CD4-positive, alpha-beta T cell treated with Interleukin-4 for 4 hours (primary cell): ENCODE measurements around the gene IFT57.
"Not testable (repeated sequence)": the region's sequence is repeated elsewhere in the genome, so short reads cannot be mapped to it uniquely, and the experiment has no call there.

Source experiments
- DNase-seq: peaks from one replicate; pipeline ENCODE4 v3.0.0-alpha.2; 2020

Gene IFT57

DNA sequence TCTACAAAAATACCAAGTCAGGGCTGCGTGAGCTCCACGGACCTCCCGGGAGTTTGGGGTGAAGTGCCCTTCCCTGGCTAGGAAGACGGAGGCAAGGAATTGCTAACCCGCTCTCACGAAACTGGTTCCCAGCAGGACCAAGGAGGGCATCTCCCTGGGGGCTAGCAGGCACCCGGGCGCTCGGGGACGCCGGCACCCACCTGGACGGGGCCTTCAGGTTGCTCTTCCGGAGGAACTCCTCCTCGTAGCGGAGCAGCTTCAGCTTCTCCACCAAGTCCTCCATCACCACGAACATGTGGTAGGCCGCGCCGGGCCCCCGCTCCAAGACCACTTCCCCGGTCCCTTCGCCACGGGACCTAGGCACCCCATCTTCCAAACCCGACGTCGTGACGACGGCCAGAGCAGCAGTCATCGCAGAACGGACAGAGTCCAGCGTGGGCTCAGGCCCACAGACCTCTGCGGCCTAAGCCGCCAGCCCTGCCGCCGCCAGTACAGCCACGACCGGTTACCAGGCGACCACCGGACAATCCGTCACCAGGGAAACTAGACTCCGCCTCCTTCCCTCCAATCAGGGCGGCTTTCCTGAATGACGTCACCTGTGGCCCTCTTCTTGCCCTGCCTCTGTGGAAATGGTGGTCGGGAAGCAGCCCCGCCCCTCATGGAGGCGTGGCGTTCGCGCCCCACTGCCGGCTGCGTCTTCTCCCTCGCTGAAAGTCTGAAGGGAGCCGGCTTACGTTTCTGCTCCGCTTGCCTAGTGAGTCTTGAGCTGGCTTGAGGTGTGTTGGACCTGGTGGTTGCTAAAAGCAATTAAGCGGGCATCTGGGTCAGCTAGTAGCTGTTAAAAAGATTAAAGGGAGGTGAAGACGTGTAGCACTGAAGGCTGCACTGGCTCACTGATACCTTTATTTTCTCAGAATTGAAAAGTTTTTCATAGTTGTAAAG is at the start of gene IFT57:
TSS of gene IFT57 (minus strand) at position 514 of the 942 bp plus-strand sequence. CDS start at position 412, 102 bp downstream.
- DNase-seq = peak; percentile 95

DNA sequence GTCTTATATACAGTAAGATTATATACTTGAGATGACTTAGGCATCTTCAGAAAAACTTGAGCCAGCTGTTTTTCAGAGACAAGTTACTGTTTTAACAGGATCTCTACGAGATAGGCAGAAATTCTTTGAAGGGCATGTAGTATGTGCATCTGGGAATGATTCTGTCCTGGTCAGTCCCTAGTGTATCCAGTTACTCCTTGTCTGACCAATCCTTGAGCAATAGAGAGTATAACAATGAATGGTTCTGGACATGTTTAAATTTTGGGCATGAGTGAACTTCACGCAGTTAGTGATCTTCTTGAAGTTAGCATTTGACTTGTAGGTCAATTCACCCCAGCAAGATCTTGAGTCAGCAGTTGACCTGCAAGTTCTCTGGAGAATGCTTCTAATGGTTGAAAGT is 49.4 kb upstream of the IFT57 start:
- DNase-seq = no peak

GRCh38 chr3:108268235-108268634 is 46.0 kb upstream of the IFT57 start:
- DNase-seq = not testable (repeated sequence)

- not testable (repeated sequence) for DNase-seq
Observed at GRCh38 chr3:108264534-108265298, 42.5 kb upstream of the IFT57 start.

DNA sequence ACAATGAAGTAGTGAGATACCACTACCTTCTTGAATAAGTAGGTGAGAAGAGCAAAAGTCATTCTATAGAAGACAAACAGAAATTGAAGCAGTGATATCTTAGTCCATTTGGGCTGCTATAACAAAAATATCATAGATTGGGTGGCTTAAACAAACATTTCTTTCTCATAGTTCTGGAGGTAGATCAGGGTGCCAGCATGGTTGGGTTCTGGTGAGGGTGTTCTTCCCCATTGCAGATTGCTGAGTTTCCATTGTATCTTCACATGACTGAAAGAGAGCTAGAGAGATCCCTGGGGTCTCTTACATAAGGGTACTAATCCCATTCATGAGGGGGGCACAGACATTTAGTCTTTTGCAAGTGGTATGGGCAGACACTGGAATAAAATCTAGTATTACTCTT is 32.9 kb upstream of the IFT57 start:
- no peak for DNase-seq

- no peak for DNase-seq
Observed at GRCh38 chr3:108251844-108252243, 29.6 kb upstream of the IFT57 start.

- no peak for DNase-seq
Observed at GRCh38 chr3:108251265-108251664, 29.0 kb upstream of the IFT57 start.

DNA sequence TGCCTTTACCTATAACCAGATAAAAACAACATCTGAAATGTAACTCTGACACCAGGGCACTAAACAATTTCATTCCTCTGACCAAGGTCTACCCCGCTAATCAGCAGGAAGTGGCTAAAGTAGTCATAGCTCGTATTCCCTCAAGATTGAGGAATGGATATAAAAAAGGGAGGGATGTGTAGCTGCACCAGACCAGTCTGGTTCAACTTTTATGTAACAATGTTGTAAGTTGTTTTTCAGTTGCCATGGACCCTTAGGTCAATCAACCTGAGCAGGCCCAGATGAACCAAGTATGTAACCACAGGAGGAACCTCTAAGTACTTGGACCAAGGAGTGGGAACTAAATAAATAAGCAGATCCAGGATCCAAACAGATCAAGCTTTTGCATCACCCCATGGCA is 28.4 kb upstream of the IFT57 start:
- DNase-seq = no peak

GRCh38 chr3:108243243-108243642 is 21.0 kb upstream of the IFT57 start:
- no peak for DNase-seq

DNA sequence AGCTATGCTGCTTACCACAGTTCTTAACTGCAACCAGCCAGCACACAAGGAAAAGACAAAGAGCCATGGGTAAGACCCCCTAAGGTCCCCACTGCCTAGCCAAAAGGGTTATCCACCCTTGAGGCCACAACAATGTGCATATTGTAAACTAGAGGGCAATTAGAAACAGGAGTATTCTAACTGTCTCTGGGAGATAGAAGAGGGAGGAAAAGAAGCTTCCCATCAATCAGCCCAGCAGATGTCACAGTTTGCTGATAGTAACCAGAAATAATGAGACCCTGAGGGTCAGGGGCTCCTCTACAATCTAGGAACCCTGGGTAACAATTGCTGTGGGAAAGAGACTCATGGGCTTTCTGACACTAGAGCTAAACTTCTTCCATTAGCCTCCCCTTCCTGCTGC is 20.6 kb upstream of the IFT57 start:
- no peak for DNase-seq

DNA sequence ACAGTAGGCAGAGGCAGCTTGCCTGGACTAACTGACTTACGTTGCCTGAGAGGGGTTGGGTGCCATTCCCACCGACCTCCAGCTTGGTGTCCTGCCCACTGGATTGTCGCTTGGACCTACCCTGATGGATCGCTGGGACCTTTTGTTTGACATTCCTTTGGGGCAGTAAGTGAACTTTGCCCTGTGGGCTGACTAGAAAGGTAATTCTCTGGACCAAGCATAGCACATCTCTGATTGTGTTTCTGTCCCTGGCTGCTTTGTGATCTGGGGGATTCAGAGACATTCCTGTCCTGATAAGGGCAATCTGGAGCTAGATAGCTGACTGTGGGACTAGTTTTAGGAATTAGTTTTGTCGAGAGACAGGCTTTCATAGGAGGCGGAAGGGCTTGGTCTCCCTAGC is 19.5 kb upstream of the IFT57 start:
- DNase-seq = no peak

GRCh38 chr3:108241146-108241545 is 18.9 kb upstream of the IFT57 start:
- no peak for DNase-seq

DNA sequence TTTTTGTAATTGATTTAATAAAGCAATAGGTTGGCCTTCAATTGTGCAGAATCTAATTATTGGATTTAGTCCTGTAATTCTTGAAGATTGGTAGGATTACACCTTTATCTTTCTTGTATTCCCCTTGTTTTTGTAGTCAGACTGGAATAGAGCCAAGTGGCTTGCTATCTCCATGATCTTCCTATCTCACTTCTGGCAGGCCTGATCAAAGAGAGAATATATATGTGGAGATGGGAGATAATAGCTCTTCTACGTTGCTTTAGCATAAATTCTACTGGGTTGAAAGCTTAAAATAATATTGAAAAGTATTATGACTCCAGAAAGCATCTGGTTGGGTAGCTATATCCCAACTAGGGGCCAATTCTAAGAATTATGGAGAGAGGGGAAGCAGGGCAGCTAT is 16.9 kb upstream of the IFT57 start:
- no peak for DNase-seq

GRCh38 chr3:108235290-108235689 is 13.1 kb upstream of the IFT57 start:
- no peak for DNase-seq

DNA sequence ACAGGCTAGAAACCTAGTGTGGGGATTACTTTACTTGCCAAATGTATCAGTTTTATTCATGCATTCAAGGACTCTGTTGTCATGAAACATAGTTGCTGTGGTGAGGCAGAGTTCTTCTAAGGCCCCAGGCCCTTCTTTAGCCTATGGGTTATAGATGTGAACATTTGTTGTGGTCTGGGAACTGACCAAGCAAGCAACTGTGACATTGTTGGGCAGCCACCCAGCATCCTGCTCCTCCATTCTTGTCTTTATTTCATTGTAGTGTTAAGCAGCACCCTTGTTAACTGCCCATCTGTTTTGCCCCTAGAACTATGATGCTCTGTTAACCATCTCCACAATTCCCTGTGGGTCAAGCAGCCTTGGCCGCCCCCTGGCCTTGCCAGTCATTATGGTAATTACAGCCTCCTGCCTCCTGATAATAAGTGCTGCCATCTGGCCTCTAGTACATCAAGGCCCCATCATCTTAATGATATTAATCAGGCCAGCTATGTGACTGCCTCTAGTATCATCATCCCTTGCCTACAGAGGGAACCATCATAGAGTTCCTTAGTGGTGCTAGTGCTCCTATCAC is 12.2 kb upstream of the IFT57 start:
- DNase-seq = no peak

- no peak for DNase-seq
Observed at GRCh38 chr3:108228286-108228685, 6.1 kb upstream of the IFT57 start.

- DNase-seq = no peak
Observed at GRCh38 chr3:108227131-108227530, 4.9 kb upstream of the IFT57 start.

DNA sequence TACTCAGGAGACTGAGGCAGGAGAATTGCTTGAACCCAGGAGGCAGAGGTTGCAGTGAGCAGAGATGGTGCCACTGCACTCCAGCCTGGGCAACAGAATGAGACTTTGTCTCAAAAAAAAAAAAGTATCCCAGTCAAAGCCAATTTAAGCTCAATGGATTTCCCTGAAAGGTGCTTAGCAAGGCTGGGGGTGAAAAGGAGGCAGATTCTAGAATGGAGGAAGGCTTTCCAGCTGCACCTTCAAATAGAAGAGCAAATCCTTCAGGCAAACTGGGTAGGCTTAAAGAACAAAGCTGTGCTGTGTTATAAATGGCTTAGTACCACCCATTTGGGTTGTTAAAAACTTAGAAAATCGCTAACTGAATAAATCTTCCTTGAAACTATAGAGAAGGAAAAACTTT is 3.0 kb upstream of the IFT57 start:
- no peak for DNase-seq

GRCh38 chr3:108223928-108224327 is 1.7 kb upstream of the IFT57 start:
- peak; percentile 30 for DNase-seq

DNA sequence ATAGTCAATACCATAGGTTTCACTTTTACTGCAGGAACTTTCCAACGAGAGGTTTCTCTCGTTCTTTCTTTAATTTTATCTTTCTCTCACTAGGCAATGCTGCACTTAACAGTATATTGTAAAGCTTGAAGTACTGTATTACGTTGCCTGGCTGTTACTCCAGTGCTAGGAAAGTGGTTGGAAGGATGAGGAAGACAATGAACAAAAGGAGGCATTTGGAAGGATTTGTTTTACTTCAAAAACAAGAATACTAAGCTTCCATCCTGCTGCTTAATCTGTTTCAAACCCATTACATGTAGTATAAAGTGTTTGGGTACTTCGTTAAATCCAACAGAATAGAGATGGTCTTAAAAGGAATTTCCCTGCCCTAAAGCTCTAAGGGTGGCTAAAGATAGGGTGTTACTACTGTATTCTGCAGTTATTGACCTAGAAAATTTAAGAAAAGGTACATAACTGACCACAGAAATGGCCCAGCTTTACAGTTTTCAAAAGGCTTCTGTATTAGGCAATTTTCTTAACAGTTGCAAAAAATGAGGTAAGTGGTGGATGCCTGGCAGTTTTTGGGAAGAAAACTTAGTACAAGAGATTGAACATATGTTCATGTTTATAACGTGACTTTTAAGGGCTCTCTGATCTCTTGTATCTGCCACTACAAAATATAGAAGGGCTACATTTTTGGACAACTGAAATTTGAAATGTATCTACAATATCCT is 785 bp upstream of the IFT57 start:
- no peak for DNase-seq

DNA sequence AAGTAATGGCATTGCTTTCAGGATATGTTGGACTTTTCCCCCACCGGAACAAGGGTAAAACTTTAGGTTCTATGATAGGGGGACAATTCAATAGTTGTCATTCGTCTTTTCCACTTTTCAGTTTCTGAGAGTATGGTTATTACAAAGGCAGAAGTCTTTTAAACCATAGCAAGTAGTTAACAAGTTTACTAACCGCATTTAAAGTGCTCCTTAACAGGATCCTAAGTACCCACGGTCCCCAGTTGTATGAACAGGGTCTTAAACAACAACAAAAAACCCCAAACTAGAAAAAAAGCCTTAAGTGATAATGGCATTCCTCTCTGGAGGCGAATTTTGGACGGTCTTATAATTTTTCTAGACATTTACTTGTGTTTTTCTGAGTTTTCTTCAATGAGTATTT is 831 bp downstream of the IFT57 start:
- DNase-seq = no peak

GRCh38 chr3:108219336-108219735 is 2.9 kb downstream of the IFT57 start:
- DNase-seq = no peak

- no peak for DNase-seq
Observed at GRCh38 chr3:108218811-108219210, 3.4 kb downstream of the IFT57 start.
